Measurements from ENCODE around the gene FRMD4A. TPM values are rescaled to one million over a fixed set of nuclear protein-coding genes. Genes with fewer than 3 reads are reported as not detected.

FRMD4A gene
- total RNA-seq, 1 experiment from 2014 or later = 19.6 TPM

GRCh38 chr10:13862546-13863233 lies 468.0 kb downstream of the FRMD4A start:
- Mint-ChIP-seq H3K27me3 (ENCODE audit: low read depth) (no peaks in the 10 kb centered on the region), H3K9me3 (no peaks in the 10 kb centered on the region; a peak in 1 of 5 replicates), H3K4me3 (no peak overlapping the region), H3K27ac (no peak overlapping the region), H3K36me3 (ENCODE audit: insufficient read depth in 1 of 3, low read depth in 3 of 3) (peaks cover 0 to 3% (median 0%) of the 10 kb centered on the region in 3 experiments; a peak in 1 of 7 replicates), H3K4me1 (peaks cover 9 to 14% of the 10 kb centered on the region in 2 experiments)
- Histone ChIP-seq H4K8ac (replicated peaks; ENCODE audit: insufficient read length, low read depth, low read length) (no peak overlapping the region), H4K5ac (ENCODE audit: insufficient read length, low read depth, low read length) (no peak overlapping the region), H2AK5ac (ENCODE audit: insufficient read length, low read length) (no peak overlapping the region), H2BK15ac (ENCODE audit: low read depth, low read length) (no peak overlapping the region), H3K14ac (ENCODE audit: insufficient read depth, low read length) (no peak overlapping the region), H2BK12ac (ENCODE audit: insufficient read length, low read depth, low read length) (no peak overlapping the region), H3K9ac (ENCODE audit: extremely low read depth, insufficient read length, low read length) (no peak overlapping the region), H3K79me1 (ENCODE audit: insufficient read depth, low read depth, low read length, poor library complexity, severe bottlenecking) (no peaks in the 10 kb centered on the region), H3K27ac (ENCODE audit: insufficient read length, low read depth, low read length) (no peak overlapping the region), H2BK20ac (ENCODE audit: low read depth, low read length, poor library complexity, severe bottlenecking) (no peak overlapping the region), H3K23me2 (ENCODE audit: insufficient read length, low read depth, low read length, poor library complexity, severe bottlenecking) (no peaks in the 10 kb centered on the region), H3K4me2 (ENCODE audit: insufficient read depth, insufficient read length, low read length) (no peak overlapping the region), H2BK120ac (ENCODE audit: low read depth, low read length, poor library complexity, severe bottlenecking) (no peak overlapping the region), H3T11ph (ENCODE audit: low read length) (no peak overlapping the region), H3K4me1 (ENCODE audit: insufficient read depth, low read length) (no peaks in the 10 kb centered on the region), H3K56ac (ENCODE audit: insufficient read length, low read depth, low read length) (no peak overlapping the region), H3K9me3 (ENCODE audit: control insufficient read depth, low read depth, low read length) (no peaks in the 10 kb centered on the region), H2BK5ac (ENCODE audit: insufficient read length, low read length) (no peak overlapping the region), H3K27me3 (ENCODE audit: insufficient read depth, low read length) (no peaks in the 10 kb centered on the region), H4K20me1 (ENCODE audit: control insufficient read depth, insufficient read depth, insufficient read length) (no peaks in the 10 kb centered on the region), H4K91ac (ENCODE audit: insufficient read length, low read depth, low read length) (no peak overlapping the region), H3K18ac (ENCODE audit: insufficient read length, low read depth, low read length) (no peak overlapping the region), H3K79me2 (ENCODE audit: insufficient read depth, low read length) (no peaks in the 10 kb centered on the region; the same call in 1 of the 2 replicates), H2AFZ (ENCODE audit: low read length) (no peak overlapping the region), H3K23ac (ENCODE audit: insufficient read length, low read depth, low read length) (no peak overlapping the region), H3K4ac (ENCODE audit: low read depth, low read length) (no peak overlapping the region)
- TF ChIP-seq CTCF (conservative IDR thresholded peaks at IDR 0.05) = no peak
- no peak for DNase-seq
- no CpG with 5 or more reads among the region's 3 CpGs for WGBS (ENCODE audit: extremely low coverage, insufficient read length, low lambda C conversion rate)

Data from H9 (cell line).